MCF 10A (cell line): ENCODE data around the gene HLA-DMB. TPM values are rescaled to one million over a fixed set of nuclear protein-coding genes. Genes with fewer than 3 reads are reported as not detected.

Experiments
- BruUV-seq: library from RNA; stranded (reverse); fragments of 400-500 nt; replicated peaks from 2 replicates; lab custom pipeline; 2021; lab: Mats Ljungman, UMichigan
- CTCF ChIA-PET: fragments of 300-600 bp; sonication (Branson Sonifier 250); formaldehyde crosslinking; extraction: SDS; loops from one replicate; lab custom pipeline; 2021; ENCODE audit warnings: antibody characterized with exemption, inconsistent platforms; lab: Yijun Ruan, JAX
- POLR2A ChIA-PET: fragments of 300-600, 350-650 bp; sonication (Branson Sonifier 250); formaldehyde crosslinking; extraction: SDS; loops from one replicate; lab custom pipeline; 2020; ENCODE audit warnings: antibody characterized with exemption, inconsistent platforms; lab: Yijun Ruan, JAX
- DNase-seq: peaks from one replicate; pipeline ENCODE4 v3.0.0-alpha.2; 2018; ENCODE audit not compliant: unreplicated experiment
- H3K27ac Mint-ChIP-seq: one replicate; pipeline ENCODE4 v1.8.0; 2022; ENCODE audit warnings: mild to moderate bottlenecking, low read depth, mixed read lengths; ENCODE audit not compliant: unreplicated experiment
- H3K27me3 Mint-ChIP-seq: one replicate; pipeline ENCODE4 v1.8.0; 2022; ENCODE audit warnings: mixed read lengths; ENCODE audit not compliant: insufficient read depth, unreplicated experiment
- H3K36me3 Mint-ChIP-seq: one replicate; pipeline ENCODE4 v1.8.0; 2022; ENCODE audit warnings: mild to moderate bottlenecking, moderate library complexity, mixed read lengths; ENCODE audit not compliant: insufficient read depth, unreplicated experiment
- H3K4me1 Mint-ChIP-seq: one replicate; pipeline ENCODE4 v1.8.0; 2022; ENCODE audit warnings: mixed read lengths; ENCODE audit not compliant: insufficient read depth, unreplicated experiment
- H3K4me3 Mint-ChIP-seq: one replicate; pipeline ENCODE4 v1.8.0; 2022; ENCODE audit warnings: mild to moderate bottlenecking, moderate library complexity, mixed read lengths; ENCODE audit not compliant: unreplicated experiment
- H3K9me3 Mint-ChIP-seq: one replicate; pipeline ENCODE4 v1.8.0; 2022; ENCODE audit warnings: mixed read lengths; ENCODE audit not compliant: unreplicated experiment
- CTCF ChIP-seq: fragments of 200-600 bp; IDR thresholded peaks from one replicate; pipeline ENCODE4 v1.8.0; 2022; ENCODE audit warnings: antibody characterized with exemption, mild to moderate bottlenecking; ENCODE audit not compliant: unreplicated experiment
- intact Hi-C: fragments of 100-400 bp; cut with micrococcal nuclease; formaldehyde crosslinking; loops from 2 replicates; pipeline ENCODE4 v1.14.1; 2022
- total RNA-seq: library from RNA; stranded (reverse); gene quantifications from 2 replicates; pipeline ENCODE4 v1.2.3, GENCODE V29; 2022

HLA-DMB gene
- total RNA-seq, 1 experiment from 2014 or later, result not detected

- POLR2A ChIA-PET, result interaction anchor here (1.4 to 2.0 kb wide), 3 partner anchors 8 to 11 kb away, joined by 5 to 11 read pairs (median 9); partner anchors contain the start of gene HLA-DMA
- BruUV-seq, result no TSS peak
- Mint-ChIP-seq H3K9me3 (no peaks in the 10 kb centered on the region), H3K27me3 (no peaks in the 10 kb centered on the region), H3K4me1 (peaks cover 34% of the 10 kb centered on the region), H3K36me3 (peaks cover 4% of the 10 kb centered on the region), H3K27ac (no peak overlapping the region), H3K4me3 (no peak overlapping the region)
- no peak for DNase-seq
- intact Hi-C loops, result no loop called here
- CTCF ChIA-PET, result interaction anchor here (0.8 to 3.4 kb wide), 5 partner anchors 10 to 78 kb away, joined by 4 to 22 read pairs (median 6); partner anchors contain the start of gene HLA-DMA
- TF ChIP-seq CTCF, result no peak
Measured at GRCh38 chr6:32963866-32964265, 23.0 kb upstream of the HLA-DMB start.

GRCh38 chr6:32962213-32962826, 21.5 kb upstream of the HLA-DMB start:
- Mint-ChIP-seq H3K4me3 (no peak overlapping the region), H3K27me3 (no peaks in the 10 kb centered on the region), H3K9me3 (no peaks in the 10 kb centered on the region), H3K27ac (no peak overlapping the region), H3K36me3 (peaks cover 2% of the 10 kb centered on the region), H3K4me1 (peaks cover 29% of the 10 kb centered on the region)
- no peak for TF ChIP-seq CTCF
- CTCF ChIA-PET, result interaction anchor here (0.8 to 2.8 kb wide), 4 partner anchors 8 to 29 kb away, joined by 3 to 22 read pairs (median 4); partner anchors contain the start of gene HLA-DMA
- POLR2A ChIA-PET, result interaction anchor here (1.4 to 2.0 kb wide), 5 partner anchors 9 to 22 kb away, joined by 5 to 13 read pairs (median 9); partner anchors contain the start of gene HLA-DMA
- BruUV-seq, result no TSS peak
- intact Hi-C loops, result no loop called here
- no peak for DNase-seq

- Mint-ChIP-seq H3K4me1 (peaks cover 14% of the 10 kb centered on the region), H3K4me3 (no peak overlapping the region), H3K27me3 (no peaks in the 10 kb centered on the region), H3K36me3 (no peaks in the 10 kb centered on the region), H3K9me3 (no peaks in the 10 kb centered on the region), H3K27ac (peak overlapping the region; percentile 33)
- intact Hi-C loops, result no loop called here
- CTCF ChIA-PET, result no interaction called here
- no TSS peak for BruUV-seq
- TF ChIP-seq CTCF, result no peak
- no peak for DNase-seq
- POLR2A ChIA-PET, result interaction anchor here (1.8 kb wide), 1 partner anchor 11 kb away, joined by 13 read pairs; no protein-coding TSS in a partner anchor
Measured at GRCh38 chr6:32960563-32960962, 19.7 kb upstream of the HLA-DMB start.

GRCh38 chr6:32956176-32956575, 15.3 kb upstream of the HLA-DMB start:
- Mint-ChIP-seq H3K4me3 (no peak overlapping the region), H3K9me3 (no peaks in the 10 kb centered on the region), H3K36me3 (no peaks in the 10 kb centered on the region), H3K4me1 (no peaks in the 10 kb centered on the region), H3K27ac (no peak overlapping the region), H3K27me3 (no peaks in the 10 kb centered on the region)
- POLR2A ChIA-PET, result interaction anchor here (0.7 to 8.2 kb wide), 3 partner anchors 13 to 62 kb away, joined by 4 to 130 read pairs (median 4); partner anchors contain the start of gene BRD2
- no TSS peak for BruUV-seq
- intact Hi-C loops, result no loop called here
- CTCF ChIA-PET, result interaction anchor here (0.8 to 4.4 kb wide), 4 partner anchors 8 to 630 kb away, joined by 3 to 49 read pairs (median 8); no protein-coding TSS in a partner anchor
- no peak for TF ChIP-seq CTCF
- no peak for DNase-seq
